A549 (cell line): ENCODE data around the gene MCM6.

Experiments
- CTCF ChIP-seq: fragments of >200 bp; sonication (Bioruptor Twin); formaldehyde crosslinking; IDR thresholded peaks from 3 replicates; pipeline ENCODE4 v1.5.1; 2016
- EP300 ChIP-seq, 2 experiments: fragments of >200 bp; sonication (Bioruptor Twin); formaldehyde crosslinking; IDR thresholded peaks; 2 replicates in 1 of 2; 3 replicates in 1 of 2; pipeline ENCODE4 v1.6.1; 2016 to 2017
- JUNB ChIP-seq: fragments of >200 bp; sonication (Bioruptor Twin); formaldehyde crosslinking; IDR thresholded peaks from 2 replicates; pipeline ENCODE4 v1.6.1; 2016
- PHF8 ChIP-seq: fragments of 200-600 bp; sonication (generic); IDR thresholded peaks from 2 replicates; pipeline ENCODE4 v1.6.1; 2016; ENCODE audit warnings: low read depth, mild to moderate bottlenecking, antibody characterized with exemption, moderate library complexity, borderline replicate concordance

DNA sequence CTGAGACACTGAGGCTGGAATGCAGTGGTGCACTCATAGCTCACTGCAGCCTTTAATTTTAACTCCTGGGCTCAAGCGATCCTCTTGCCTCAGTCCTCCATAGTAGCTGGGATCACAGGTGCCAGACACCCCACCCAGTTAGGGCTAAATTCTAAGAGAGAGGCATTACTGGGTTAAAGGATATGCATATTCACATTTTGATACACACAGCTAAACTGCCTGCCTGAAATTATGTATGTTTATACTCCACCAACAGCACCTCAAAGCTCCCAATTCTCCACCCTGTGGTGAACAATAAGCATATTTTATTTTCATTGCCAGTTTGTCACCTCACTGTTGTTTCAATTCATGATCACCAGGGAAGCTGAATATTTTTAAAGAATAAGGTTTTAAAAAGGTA lies 18.7 kb upstream of the MCM6 start:
- no peak for TF ChIP-seq CTCF
- no peak for TF ChIP-seq PHF8
- TF ChIP-seq JUNB, result no peak
- TF ChIP-seq EP300 (IDR thresholded peaks at IDR 0.05), result no peak
